Colon (tissue), 2 donors: Measurements from ENCODE around the gene DNMT3A.

Source experiments
- FAIRE-seq: peaks from 2 replicates; lab custom pipeline; 2012; peaks lifted over from hg19 to GRCh38; lab: Jason Lieb, UNC
- donor health status: control.
- donor health status: control.

The DNMT3A gene

DNA sequence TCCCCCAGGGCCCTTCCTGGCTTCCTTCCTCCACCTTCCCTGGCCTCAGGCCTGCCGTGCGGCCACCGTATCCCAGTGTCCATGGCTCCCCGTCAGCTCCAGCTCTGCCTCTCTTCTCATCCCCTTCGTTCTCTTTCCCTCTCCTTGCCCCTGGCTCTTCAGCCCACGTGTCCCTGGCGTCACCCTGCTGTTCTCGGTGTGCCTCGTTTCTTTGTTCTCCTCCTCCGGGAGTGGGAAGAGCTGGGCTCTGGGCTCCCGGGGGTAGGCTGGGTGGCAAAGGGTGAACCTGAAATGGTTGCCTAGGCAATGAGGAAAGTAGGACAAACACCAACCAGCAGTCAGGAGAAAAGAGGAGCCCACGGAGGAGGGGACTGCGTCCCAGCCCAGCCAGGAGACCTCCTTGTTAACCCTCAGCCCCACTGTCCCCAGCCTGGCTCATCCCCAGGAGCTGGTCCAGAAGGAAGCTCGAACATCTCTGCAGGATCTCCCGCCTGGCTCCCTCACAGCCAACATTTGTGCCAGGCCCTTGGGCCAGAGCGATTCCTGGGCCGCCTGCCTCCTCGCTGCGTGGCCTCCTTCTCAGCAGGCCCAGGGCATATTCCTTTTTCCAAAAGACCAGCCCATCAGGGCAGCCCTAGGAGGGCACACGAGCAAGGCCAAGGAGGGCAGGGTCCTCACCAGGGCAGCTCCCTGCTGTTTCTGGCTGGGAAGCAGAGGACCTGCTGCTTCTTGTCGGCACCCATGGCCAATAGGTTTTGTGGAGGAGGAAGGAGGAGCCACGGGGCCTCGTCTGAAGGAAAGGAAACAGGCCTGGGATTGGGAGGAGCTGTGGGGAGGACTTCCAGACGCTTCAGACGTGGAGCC, 30.9 kb upstream of the DNMT3A start:
- no peak for FAIRE-seq

DNA sequence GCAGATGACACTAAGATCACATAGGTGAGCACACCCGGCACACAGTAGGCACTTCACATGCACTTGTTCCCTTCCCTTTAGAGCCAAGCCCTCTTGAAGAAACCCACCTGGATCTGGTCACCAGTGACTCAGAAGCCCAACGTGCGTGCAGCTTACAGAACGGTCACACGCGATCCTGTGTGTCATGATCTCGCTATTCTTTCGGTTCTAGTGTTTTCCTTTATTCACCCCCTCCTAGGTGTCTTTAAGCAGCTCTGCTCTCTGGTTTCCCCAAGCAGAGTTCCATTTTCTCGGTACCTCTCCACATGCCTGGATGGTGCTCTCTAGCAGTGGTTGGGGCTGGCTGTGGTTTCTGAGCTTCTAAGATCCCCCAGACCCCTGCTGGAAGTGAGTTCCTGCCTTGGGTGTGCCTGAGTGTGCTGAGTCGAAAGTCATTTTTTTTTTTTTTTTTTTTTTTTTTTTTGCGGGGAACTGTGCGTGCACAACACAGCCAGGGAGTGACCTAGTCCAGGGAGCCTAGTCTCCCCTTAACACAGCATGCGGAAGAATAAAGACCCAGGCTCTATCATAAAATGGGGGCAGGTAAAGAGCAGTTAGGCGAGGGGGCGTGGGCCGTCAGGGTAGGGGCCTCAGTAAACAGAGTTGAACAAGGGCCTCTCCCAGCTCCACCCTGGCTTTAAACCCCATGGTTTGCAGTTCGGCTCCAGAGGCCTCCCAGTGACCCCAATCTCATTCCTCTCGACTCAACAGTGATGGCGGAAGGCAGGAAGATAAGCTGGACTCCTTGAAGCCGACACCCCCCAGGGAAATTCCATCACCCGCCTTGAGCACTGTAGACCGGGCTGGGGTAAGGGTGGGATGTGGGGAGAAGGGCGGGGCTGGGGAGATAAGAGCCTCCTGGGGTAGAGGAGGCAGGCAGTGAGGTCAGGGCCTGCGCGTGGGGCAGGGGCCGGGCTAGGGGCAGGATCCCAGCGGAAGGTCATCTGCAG, 29.8 kb upstream of the DNMT3A start:
- no peak for FAIRE-seq

GRCh38 chr2:25369876-25370275, 28.2 kb upstream of the DNMT3A start:
- no peak for FAIRE-seq

- FAIRE-seq: no peak
Observed at GRCh38 chr2:25369439-25369838, 27.7 kb upstream of the DNMT3A start.

DNA sequence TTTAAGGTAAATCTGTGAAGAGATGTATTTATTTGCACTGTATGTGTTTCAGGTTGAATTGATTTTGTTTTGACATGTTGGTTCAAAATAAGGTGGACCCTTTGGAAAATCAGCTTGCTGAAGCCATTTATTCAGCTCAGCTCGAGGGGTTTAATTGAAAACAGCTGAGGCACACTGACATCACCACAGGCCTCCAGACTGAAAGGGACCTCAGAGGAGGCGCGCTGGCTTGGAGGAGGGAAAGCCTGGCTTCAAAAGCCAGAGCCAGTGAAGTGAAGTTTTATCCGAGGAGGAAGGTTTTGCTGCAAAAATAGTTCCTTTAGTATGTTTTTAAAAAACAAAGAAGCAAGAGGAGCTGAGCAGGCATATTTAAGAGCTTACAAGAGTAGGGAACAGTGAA, 26.9 kb upstream of the DNMT3A start:
- FAIRE-seq: no peak

GRCh38 chr2:25367296-25367695, 25.6 kb upstream of the DNMT3A start:
- FAIRE-seq: no peak

DNA sequence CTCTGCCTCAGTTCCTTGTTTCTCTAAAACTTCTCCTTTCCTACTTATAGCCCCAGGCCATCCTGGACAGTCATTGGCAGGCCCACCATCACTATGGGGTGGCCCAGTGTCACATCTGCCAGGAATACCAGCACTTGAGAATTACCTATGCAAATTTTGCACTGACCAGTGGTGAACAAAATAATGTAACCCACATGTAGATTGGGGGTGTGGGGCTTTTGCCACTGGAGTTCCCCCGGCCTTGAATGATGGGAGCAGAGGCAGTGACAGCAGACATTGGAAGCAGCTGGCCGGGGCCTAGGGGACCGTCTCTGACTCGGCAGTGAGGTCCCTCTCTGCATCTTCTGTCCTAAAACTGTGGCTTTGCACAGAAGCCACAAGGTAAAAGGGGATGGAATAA, 24.9 kb upstream of the DNMT3A start:
- FAIRE-seq: no peak

DNA sequence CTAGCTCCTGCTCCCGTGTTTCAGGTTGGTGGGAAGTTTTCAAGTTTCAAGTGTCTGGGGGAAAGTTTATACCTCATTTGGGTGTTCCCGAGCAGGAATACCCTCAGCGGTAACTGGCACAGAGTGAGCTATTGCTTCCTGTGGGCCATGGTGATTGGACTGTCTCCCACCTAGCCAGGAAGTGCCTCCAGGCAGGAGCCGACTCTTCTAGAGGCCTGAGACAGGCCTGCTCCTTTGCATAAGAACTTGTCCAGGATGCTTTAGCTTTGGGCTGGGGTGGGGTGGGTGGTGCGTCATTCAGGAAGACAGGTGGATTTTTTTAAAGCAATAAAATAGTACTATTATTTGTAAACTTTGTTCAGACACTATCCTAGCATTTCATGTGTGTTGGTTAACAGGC, 23.5 kb upstream of the DNMT3A start:
- FAIRE-seq: no peak

- no peak for FAIRE-seq
Observed at GRCh38 chr2:25363733-25364132, 22.0 kb upstream of the DNMT3A start.

GRCh38 chr2:25362434-25363145, 20.9 kb upstream of the DNMT3A start:
- FAIRE-seq: no peak

- peak; percentile 69 for FAIRE-seq
Observed at GRCh38 chr2:25362049-25362433, 20.3 kb upstream of the DNMT3A start.

GRCh38 chr2:25361261-25362048, 19.7 kb upstream of the DNMT3A start:
- FAIRE-seq: no peak

GRCh38 chr2:25358836-25359235, 17.1 kb upstream of the DNMT3A start:
- FAIRE-seq: no peak

- no peak for FAIRE-seq
Observed at GRCh38 chr2:25358249-25358815, 16.6 kb upstream of the DNMT3A start.

DNA sequence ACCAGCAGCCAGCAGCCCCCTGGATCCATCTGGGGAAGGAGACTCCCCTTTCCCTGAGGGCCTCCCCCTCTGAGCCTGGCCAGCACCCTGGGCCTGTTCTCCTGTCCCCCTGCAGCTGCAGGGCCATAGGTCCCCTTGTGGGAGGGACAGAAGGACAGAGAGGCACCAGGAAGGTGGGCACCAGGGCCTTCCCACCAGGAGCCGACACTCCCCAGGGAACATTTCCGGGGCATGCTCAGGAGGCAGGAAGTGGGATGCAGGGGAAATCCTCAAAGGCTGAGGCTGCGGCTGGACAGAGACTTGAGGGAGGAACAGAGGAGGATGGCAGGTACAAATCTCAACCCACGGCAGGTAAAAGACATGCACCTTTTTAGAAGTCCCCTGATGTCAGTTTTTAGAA, 14.4 kb upstream of the DNMT3A start:
- no peak for FAIRE-seq

- FAIRE-seq: no peak
Observed at GRCh38 chr2:25355270-25355669, 13.5 kb upstream of the DNMT3A start.

DNA sequence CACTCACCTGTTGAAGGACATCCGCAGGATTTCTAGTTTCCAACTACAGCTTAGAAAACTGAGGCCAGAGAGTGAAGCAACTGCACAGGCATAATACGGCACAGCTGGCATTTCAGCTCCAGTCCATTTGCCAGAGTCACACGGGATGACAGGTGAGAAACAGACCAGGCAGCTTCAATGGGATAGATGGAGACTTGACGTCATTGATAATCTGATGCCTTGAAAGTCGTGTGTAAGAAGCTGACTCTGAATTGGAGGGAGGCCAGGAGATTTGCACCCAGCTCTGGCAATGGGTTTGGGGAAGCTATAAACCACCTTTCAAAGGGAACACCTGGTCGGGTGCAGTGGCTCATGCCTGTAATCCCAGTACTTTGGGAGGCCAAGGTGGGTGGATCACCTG, 12.4 kb upstream of the DNMT3A start:
- FAIRE-seq: no peak

DNA sequence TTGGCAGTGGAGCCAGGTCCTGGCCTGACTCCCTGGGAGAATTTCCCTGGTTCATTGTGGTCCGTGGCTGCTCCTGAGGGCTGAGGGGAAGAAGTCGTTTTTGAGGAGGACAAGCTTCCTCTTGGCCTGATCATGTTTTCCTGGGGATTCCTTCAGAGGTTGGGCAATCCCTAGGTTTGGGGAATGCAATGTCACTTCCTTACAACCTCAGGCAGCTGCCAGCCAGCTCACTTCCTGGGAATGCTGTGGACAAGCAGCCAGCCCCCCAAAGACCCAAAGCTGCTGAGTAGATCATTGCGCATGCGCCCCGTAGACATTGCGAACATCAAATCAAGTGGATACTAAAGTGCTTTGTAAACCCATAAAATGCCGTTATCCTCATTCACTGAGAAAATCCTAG, 7.7 kb upstream of the DNMT3A start:
- FAIRE-seq: no peak

DNA sequence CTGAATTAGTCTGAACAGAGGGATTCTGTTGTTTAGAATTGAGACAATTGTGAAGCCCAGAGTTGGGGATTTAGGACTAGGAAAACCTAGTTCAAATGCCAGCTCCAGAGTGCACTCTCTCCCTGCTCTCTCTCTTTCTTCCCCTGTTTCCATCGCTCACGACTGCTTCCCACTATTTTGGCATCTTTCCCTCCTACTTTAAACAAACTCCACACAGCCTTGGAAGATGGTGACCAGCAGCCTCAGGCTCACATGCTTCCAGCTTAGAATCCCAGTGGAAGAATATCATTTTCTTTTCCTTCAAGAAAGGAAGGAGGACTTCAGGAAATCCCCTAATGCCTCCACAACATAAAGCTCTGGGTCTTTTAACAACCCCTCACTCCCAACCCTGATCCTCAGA, 6.1 kb upstream of the DNMT3A start:
- FAIRE-seq: no peak

- no peak for FAIRE-seq
Observed at GRCh38 chr2:25347205-25347815, 5.6 kb upstream of the DNMT3A start.
